Loucy (cell line): ENCODE measurements around the gene ADCYAP1.

Experiments used
- H2AFZ ChIP-seq: fragments of 200-600 bp; sonication (generic); 2 replicates; pipeline ENCODE4 v1.6.0; 2016; ENCODE audit warnings: antibody characterized with exemption, mild to moderate bottlenecking, low read length, moderate library complexity
- H3F3A ChIP-seq: fragments of 200-600 bp; 2 replicates; pipeline ENCODE4 v1.6.0; 2016; ENCODE audit warnings: antibody characterized with exemption, low read depth, mild to moderate bottlenecking
- H3K27me3 ChIP-seq: fragments of 200-600 bp; sonication (generic); 2 replicates; pipeline ENCODE4 v1.6.1; 2014; ENCODE audit warnings: low read length, mild to moderate bottlenecking; ENCODE audit not compliant: insufficient read depth, poor library complexity, severe bottlenecking
- H3K36me3 ChIP-seq: fragments of 200-600 bp; sonication (generic); 2 replicates; pipeline ENCODE4 v1.6.1; 2016; ENCODE audit warnings: low read length; ENCODE audit not compliant: insufficient read depth
- H3K4me1 ChIP-seq: fragments of 200-600 bp; sonication (generic); 2 replicates; pipeline ENCODE4 v1.5.1; 2014; ENCODE audit warnings: low read length, mild to moderate bottlenecking; ENCODE audit not compliant: insufficient read depth, poor library complexity, severe bottlenecking
- H3K4me2 ChIP-seq: fragments of 200-600 bp; sonication (generic); 2 replicates; pipeline ENCODE4 v1.6.0; 2014; ENCODE audit warnings: antibody characterized with exemption, low read length, low read depth, mild to moderate bottlenecking; ENCODE audit not compliant: poor library complexity, severe bottlenecking
- H3K4me3 ChIP-seq: fragments of 200-600 bp; sonication (generic); 2 replicates; pipeline ENCODE4 v1.5.1; 2014; ENCODE audit warnings: low read length, mild to moderate bottlenecking, mixed read lengths; ENCODE audit not compliant: poor library complexity, severe bottlenecking
- H3K79me2 ChIP-seq: fragments of 200-600 bp; sonication (generic); 2 replicates; pipeline ENCODE4 v1.6.1; 2014; ENCODE audit warnings: low read length; ENCODE audit not compliant: insufficient read depth
- H3K9ac ChIP-seq: fragments of 200-600 bp; sonication (generic); 2 replicates; pipeline ENCODE4 v1.6.0; 2014; ENCODE audit warnings: mild to moderate bottlenecking, low read depth, low read length, moderate library complexity; ENCODE audit not compliant: poor library complexity, severe bottlenecking
- H3K9me2 ChIP-seq: fragments of 200-600 bp; sonication (generic); replicated peaks from 2 replicates; pipeline ENCODE4 v1.6.1; 2016; ENCODE audit warnings: low read depth, low read length, mixed read lengths
- H3K9me3 ChIP-seq: fragments of 200-600 bp; sonication (generic); 2 replicates; pipeline ENCODE4 v1.6.1; 2014; ENCODE audit warnings: mild to moderate bottlenecking, antibody characterized with exemption, low read length, low read depth; ENCODE audit not compliant: insufficient read depth
- H4K20me1 ChIP-seq: fragments of 200-600 bp; sonication (generic); 2 replicates; pipeline ENCODE4 v1.6.0; 2014; ENCODE audit warnings: antibody characterized with exemption, low read length, mild to moderate bottlenecking; ENCODE audit not compliant: insufficient read depth, poor library complexity, severe bottlenecking
- EZH2phosphoT487 ChIP-seq: fragments of 200-600 bp; IDR thresholded peaks from 2 replicates; pipeline ENCODE4 v1.6.1; 2018; ENCODE audit warnings: antibody characterized with exemption, mild to moderate bottlenecking, moderate library complexity, borderline replicate concordance
- TF ChIP-seq, protein P1 (sequence below): fragments of 200-600 bp; sonication (generic); conservative IDR thresholded peaks from 2 replicates; pipeline ENCODE4 v1.5.1; 2014; ENCODE audit warnings: mild to moderate bottlenecking, antibody characterized with exemption, low read length

The ADCYAP1 gene

GRCh38 chr18:896315-896714 is 8.4 kb upstream of the ADCYAP1 start:
- no peaks in the 10 kb centered on the region for H3F3A ChIP-seq
- H3K79me2 ChIP-seq, result no peaks in the 10 kb centered on the region
- TF ChIP-seq EZH2phosphoT487, result no peak
- TF ChIP-seq, protein P1, sequence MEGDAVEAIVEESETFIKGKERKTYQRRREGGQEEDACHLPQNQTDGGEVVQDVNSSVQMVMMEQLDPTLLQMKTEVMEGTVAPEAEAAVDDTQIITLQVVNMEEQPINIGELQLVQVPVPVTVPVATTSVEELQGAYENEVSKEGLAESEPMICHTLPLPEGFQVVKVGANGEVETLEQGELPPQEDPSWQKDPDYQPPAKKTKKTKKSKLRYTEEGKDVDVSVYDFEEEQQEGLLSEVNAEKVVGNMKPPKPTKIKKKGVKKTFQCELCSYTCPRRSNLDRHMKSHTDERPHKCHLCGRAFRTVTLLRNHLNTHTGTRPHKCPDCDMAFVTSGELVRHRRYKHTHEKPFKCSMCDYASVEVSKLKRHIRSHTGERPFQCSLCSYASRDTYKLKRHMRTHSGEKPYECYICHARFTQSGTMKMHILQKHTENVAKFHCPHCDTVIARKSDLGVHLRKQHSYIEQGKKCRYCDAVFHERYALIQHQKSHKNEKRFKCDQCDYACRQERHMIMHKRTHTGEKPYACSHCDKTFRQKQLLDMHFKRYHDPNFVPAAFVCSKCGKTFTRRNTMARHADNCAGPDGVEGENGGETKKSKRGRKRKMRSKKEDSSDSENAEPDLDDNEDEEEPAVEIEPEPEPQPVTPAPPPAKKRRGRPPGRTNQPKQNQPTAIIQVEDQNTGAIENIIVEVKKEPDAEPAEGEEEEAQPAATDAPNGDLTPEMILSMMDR, result no peak
- H3K36me3 ChIP-seq, result no peaks in the 10 kb centered on the region
- no peaks in the 10 kb centered on the region for H3K9me3 ChIP-seq
- no peaks in the 10 kb centered on the region for H4K20me1 ChIP-seq
- no peak overlapping the region for H3K4me2 ChIP-seq
- no peak overlapping the region for H2AFZ ChIP-seq
- H3K9ac ChIP-seq, result no peak overlapping the region
- no peaks in the 10 kb centered on the region for H3K4me1 ChIP-seq
- H3K27me3 ChIP-seq, result no peaks in the 10 kb centered on the region
- no peaks in the 10 kb centered on the region for H3K9me2 ChIP-seq
- no peak overlapping the region for H3K4me3 ChIP-seq

DNA sequence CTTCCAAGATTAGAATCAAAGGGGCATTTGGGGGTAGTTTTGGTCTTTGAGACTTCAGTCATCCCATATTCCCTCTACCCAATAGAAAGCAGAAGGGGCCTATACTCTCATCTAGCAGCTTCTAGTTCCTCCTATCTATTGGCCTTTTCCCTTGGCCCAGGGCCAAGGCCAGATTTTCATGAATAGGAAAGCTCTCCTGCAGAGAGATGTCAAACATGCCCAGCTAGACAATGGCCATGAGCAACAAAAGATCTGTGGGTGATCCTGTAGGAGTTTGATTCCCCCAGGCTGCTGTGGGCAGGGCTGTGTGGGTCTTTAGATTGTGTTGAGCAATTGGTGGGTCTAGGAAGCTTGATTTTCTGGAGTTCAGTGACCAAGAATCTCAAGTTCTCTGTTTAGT is 2.9 kb upstream of the ADCYAP1 start:
- Histone ChIP-seq H2AFZ (no peak overlapping the region), H3K79me2 (no peaks in the 10 kb centered on the region), H3K27me3 (no peaks in the 10 kb centered on the region), H3K9me3 (peaks cover under 1% of the 10 kb centered on the region; the same call in 1 of the 2 replicates), H3K4me3 (no peak overlapping the region), H3K4me2 (no peak overlapping the region), H3K9me2 (no peaks in the 10 kb centered on the region), H4K20me1 (no peaks in the 10 kb centered on the region), H3K36me3 (no peaks in the 10 kb centered on the region), H3F3A (no peaks in the 10 kb centered on the region), H3K9ac (no peak overlapping the region), H3K4me1 (no peaks in the 10 kb centered on the region)
- TF ChIP-seq, protein P1, result no peak
- TF ChIP-seq EZH2phosphoT487, result no peak

GRCh38 chr18:902229-902628 is 2.4 kb upstream of the ADCYAP1 start:
- H4K20me1 ChIP-seq, result no peaks in the 10 kb centered on the region
- no peak overlapping the region for H2AFZ ChIP-seq
- peaks cover 2% of the 10 kb centered on the region; the same call in 1 of the 2 replicates for H3K9me3 ChIP-seq
- no peak overlapping the region for H3K9ac ChIP-seq
- no peak overlapping the region for H3K4me3 ChIP-seq
- H3F3A ChIP-seq, result no peaks in the 10 kb centered on the region
- no peak overlapping the region for H3K4me2 ChIP-seq
- H3K79me2 ChIP-seq, result no peaks in the 10 kb centered on the region
- H3K36me3 ChIP-seq, result no peaks in the 10 kb centered on the region
- H3K4me1 ChIP-seq, result no peaks in the 10 kb centered on the region
- TF ChIP-seq, protein P1, result peak; percentile 58
- TF ChIP-seq EZH2phosphoT487, result no peak
- H3K27me3 ChIP-seq, result no peaks in the 10 kb centered on the region
- H3K9me2 ChIP-seq, result no peaks in the 10 kb centered on the region
